Activated CD4-positive, alpha-beta T cell treated with anti-CD3 and anti-CD28 coated beads, Interleukin-2, amount 50 U/mL, for 24 hours (primary cell): Measurements from ENCODE around the gene PCID2.
"Not testable (repeated sequence)": the region's sequence is repeated elsewhere in the genome, so short reads cannot be mapped to it uniquely, and the experiment has no call there.

Experiments used
- DNase-seq, 2 donors: peaks; one replicate each; pipeline ENCODE4 v3.0.0-alpha.2; 2020; ENCODE audit warnings: low read depth in 1 of 2, low spot score in 1 of 2

Gene PCID2

DNA sequence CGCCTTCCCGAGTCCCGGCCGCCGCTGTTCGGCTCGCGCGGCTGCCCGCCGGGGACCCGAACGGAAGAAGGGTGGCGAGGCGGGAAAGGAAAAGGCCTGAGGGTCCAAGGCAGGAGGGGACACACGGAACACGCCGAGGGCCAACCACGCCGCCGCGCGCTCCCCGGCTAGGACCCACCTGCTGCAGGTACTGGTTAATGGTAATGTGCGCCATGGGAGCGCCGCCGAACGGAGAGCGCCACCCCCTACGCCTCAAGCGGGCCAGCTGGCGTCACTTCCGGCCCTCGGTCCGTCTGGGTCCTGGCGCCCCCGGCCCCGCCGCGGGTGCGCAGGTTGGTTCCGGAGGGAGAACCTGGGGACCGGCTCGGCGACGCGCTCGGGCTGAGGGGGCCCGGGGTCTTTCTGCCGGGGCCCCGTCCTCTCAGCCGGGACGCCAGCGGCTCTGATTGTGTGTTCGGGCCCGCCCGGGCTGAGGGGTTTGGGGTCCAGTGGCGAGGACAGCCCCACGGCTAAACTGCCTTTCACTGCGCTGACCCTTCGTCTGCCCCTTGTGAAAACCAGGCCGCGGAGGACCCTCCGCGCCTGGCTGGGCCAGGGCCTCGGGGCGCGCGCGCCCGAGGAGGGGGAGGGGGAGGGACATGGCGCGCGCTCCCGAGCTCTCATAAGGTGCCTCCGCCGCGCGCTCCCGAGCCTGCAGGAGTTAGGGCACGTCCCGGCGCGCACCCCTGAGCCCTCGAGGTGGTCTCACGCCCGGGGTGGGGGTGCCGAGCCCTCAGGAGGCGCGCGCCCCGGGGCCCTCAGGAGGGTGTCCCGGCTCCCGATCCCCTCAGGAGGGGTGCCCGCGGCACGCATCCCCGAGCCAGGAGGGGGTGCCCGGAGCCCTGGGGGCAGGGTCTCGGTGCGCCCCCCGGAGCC, at the start of gene PCID2:
PCID2 (minus strand) TSS at position 249 of the 915 bp plus-strand sequence; CDS start at position 214, 35 bp downstream.
- DNase-seq = peak; percentile 83 to 95

GRCh38 chr13:113257908-113258307, 49.4 kb upstream of the PCID2 start:
- not testable (repeated sequence) for DNase-seq

DNA sequence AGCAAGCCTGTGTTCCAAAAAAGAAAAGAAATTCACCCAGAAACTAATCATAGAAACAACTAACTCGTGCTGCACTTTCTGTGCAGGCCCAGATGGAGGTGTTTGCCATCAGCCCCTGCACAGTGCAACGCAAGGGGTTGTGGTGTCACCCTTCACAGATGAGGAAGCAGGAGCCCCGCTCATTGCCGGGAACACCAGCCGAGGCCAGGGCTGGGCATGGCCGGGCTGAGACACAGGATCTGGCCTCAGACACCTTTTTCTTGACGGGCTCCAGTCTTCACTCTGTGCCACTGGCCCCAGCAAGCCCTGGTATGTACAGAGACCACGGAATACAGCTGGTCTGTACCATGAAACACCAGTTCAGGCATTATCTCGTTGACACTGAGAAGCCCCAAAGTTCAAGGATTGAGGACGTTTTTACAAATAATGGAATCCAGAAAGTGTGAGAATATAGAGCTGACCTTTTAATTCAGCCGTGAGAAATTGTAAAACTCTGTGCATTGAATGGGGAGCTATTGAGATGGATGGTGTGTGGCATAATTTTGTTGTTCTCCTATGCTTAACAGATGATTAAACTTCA, 44.1 kb upstream of the PCID2 start:
- DNase-seq = no peak

- no peak for DNase-seq
These were observed 37.7 kb upstream of the PCID2 start for GRCh38 chr13:113245849-113246796.

DNA sequence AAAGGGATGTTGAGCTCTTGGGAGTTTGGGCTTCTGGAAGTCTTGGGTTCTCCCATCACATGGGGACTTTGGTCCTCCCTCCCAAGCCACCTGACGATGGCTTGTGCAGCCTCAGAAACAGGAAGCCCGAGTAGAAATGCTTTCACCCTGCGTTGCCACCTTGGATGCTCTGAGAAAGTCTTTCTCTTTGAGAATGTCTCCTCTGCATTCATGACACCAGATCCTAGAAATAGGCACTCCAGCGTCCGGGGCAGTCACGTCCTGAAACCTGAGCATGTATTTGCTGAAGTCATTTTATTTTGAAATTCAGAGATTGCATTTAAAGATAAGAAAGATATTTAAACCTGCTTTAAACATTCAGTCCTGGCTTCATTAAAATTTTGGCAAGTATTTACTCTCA, 35.4 kb upstream of the PCID2 start:
- no peak for DNase-seq

DNA sequence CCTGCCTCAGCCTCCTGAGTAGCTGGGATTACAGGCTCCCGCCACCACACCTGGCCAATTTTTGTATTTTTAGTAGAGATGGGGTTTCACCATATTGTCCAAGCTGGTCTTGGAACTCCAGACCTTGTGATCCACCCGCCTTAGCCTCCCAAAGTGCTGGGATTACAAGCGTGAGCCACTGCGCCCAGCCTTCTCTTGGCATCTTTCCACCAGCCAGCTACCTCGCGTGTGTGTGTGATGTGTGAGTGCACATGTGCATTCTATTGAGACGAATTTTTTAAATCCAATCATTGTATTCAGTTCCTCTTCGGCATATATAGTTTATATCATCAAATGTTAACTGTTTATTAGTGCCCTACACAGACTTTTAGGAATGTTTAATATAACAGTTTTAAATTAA, 33.2 kb upstream of the PCID2 start:
- not testable (repeated sequence) for DNase-seq

DNA sequence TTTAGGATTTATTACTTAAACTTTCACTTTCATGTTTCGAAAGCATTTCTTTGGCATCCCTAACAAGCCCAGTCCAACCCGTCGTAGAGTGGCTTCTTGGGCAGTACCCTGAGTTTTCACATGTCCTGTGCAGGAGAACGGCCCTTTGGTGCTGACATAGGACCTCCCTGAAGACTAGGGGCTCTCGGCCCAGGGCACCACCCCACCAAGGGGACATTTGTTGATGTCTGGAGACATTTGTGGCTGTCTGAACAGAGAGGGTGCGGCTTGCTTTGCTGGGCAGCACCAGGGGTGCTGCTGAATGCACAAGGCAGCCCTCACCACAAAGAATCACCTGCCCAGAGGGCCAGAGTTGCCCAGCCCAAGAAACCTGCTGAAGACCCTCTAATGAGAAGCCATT, 31.5 kb upstream of the PCID2 start:
- no peak for DNase-seq

- DNase-seq = no peak
These were observed 30.9 kb upstream of the PCID2 start for GRCh38 chr13:113239357-113239756.

GRCh38 chr13:113238536-113238935, 30.1 kb upstream of the PCID2 start:
- DNase-seq = no peak

DNA sequence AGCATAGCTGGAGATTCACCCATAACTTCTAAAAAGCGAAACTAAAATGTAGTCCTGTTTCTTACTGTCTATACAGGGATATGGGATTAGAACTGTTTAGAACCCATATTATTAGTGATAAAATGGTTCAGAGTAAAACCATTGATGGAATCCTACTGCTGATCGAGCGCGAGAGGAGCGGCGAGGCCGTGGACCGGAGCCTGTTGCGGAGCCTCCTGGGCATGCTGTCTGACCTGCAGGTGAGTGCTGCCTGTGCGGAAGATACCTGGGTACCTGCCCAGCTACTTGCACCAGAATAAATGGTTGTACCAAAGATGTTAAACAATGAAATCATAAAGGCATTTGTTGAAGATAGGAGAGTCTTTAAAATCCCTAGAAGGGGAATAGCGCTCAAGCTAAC, 24.6 kb upstream of the PCID2 start:
- DNase-seq = no peak

DNA sequence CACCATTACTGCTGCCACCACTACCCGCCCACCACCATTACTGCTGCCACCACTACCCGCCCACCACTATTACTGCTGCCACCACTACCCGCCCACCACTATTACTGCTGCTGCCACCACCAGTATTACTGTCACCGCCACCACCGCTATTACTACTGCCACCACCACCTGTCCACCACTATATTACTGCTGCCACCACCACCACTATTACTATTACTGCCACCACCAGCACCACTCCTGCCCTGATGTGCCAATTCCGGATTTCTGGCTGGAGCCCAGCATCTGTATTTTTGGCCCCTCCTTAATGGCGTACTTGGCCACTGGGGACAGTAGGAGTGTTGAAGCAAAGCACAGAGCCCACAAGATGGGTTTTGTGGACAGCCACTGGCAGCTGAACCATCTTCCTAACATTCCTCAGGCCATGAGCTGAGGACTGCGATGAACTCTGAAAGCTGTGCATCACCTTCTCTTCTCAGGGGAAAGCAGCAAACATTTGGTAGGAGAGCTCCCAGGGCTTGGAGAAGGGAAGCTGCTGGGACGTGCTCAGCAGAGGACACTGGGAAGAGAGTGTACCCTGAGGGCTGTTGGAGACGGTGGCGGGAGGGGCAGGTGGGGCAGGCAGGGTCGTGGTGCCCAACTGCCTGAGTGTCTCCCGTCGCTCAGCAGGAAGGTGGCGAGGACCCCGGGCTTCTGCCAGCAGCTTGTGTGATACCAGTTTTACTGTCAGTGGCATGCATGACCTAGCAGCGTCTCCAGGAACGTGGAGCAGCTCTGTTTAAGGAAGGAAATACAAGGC, 23.9 kb upstream of the PCID2 start:
- DNase-seq = no peak

GRCh38 chr13:113231306-113232207, 23.1 kb upstream of the PCID2 start:
- no peak for DNase-seq

- DNase-seq = no peak
These were observed 21.3 kb upstream of the PCID2 start for GRCh38 chr13:113229791-113230190.

DNA sequence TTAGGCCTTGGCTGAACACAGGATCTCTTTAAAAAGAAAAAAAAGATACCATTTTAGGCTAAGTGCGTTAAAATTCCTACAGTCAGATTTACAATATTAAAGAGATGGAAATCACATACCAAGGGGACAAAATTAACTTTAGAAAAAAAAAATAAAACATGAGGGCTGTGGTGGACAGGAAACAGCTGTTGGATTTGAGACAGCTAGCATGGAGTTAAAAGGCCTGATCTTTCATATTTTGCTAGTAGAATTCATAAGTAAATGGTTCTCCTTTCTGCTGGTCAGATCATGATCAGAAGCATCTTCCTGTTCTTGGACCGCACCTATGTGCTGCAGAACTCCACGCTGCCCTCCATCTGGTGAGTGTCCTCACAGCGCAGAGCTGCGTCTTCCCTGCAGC, 20.7 kb upstream of the PCID2 start:
- no peak for DNase-seq

DNA sequence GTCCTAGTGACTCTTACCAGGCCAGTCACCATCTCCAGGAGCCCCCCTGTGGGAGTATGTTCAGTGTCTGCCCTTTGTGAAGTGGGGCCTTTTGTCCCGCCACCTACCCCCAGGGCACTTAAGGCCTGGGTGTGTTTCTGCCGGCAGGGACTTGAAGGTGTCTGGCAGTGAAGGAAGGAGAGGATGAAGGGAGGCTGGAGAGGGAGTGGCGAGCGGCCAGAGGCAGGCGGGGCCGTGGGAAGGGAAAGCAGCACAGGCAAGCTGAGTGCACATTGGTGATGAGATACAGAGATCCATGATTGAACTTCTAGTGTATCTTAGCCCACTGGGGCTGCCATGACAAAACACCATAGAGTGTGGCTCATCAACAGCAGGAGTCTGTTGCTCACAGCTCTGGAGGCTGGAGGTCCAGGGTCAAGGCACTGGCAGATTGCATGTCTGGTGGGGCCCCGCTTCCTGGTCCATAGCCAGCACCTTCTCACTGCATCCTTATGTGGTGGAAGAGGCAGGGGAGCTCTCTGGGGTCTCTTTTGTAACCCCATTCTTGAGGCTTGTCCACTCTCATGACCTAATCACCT, 18.5 kb upstream of the PCID2 start:
- DNase-seq = no peak

DNA sequence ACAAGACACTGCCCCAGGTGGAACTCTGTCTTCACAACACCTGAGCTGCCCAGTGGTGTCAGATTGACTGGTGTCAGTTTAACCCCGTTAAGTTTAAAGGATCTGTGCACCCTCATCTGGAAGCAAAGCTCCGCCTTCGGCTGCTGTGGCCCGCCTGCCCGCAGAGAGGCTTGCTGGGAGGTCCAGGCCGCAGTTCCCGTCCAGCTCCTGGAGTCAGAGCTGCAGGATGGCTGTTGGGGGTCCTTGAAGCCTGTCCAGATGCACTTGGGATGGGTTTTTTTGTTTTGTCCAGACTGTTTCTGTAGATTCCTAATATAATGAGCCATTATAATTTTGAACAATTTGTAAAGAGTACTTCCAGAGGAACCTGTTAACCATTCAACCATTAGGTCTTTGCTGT, 17.0 kb upstream of the PCID2 start:
- no peak for DNase-seq

GRCh38 chr13:113224486-113224885, 16.0 kb upstream of the PCID2 start:
- DNase-seq = no peak

DNA sequence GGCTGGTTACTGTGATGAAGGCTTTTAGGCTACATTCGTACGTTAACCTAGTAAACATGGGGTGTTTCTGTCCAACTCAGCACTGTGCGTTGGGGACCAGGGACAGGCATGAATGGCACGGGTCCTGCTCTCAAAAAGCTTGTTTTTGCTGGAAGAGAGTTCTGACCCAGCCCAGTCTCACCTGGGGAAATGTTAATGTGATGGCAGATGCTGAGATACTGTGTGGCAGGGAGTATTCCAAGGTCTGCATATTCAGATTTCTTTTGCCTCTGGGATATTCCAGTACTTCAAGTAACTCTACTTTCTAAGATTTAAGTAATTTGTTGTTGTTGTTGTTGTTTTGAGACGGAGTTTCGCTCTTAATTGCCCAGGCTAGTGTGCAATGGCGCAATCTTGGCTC, 14.6 kb upstream of the PCID2 start:
- no peak for DNase-seq

GRCh38 chr13:113220877-113221276, 12.4 kb upstream of the PCID2 start:
- DNase-seq = no peak
